Measurements from ENCODE around the gene ARID5B.

DNA sequence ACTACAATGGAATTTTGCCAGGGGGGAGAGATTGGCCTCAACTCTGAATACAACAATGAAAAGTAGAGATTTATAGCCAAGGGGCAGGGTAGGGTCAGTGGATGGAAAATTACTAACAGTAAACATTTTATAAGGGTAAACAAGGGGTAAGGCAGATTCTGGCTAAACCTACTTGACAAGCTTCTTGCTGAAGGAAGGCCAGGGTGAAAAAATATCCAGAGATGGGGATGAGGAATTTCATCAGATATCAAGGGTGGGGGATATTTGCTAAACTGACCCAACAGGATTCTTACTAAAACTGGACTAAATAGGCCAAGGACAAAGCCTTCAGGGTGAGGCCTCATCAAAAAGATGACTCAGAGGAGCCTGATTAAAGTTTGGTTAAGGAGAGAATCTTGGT is 210.8 kb downstream of the ARID5B start:
- TF ChIP-seq, protein P1, sequence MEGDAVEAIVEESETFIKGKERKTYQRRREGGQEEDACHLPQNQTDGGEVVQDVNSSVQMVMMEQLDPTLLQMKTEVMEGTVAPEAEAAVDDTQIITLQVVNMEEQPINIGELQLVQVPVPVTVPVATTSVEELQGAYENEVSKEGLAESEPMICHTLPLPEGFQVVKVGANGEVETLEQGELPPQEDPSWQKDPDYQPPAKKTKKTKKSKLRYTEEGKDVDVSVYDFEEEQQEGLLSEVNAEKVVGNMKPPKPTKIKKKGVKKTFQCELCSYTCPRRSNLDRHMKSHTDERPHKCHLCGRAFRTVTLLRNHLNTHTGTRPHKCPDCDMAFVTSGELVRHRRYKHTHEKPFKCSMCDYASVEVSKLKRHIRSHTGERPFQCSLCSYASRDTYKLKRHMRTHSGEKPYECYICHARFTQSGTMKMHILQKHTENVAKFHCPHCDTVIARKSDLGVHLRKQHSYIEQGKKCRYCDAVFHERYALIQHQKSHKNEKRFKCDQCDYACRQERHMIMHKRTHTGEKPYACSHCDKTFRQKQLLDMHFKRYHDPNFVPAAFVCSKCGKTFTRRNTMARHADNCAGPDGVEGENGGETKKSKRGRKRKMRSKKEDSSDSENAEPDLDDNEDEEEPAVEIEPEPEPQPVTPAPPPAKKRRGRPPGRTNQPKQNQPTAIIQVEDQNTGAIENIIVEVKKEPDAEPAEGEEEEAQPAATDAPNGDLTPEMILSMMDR (conservative IDR thresholded peaks at IDR 0.05 in 1 of 2, IDR thresholded peaks at IDR 0.05 in 1 of 2; ENCODE audit: extremely low read depth in 1 of 2, insufficient read depth in 1 of 2, low read depth in 1 of 2, low read length in 2 of 2): no peak
- TF ChIP-seq EZH2 (IDR thresholded peaks at IDR 0.05; ENCODE audit: borderline replicate concordance, low read length): no peak

Data from mammary epithelial cell (primary cell).